Retinal pigment epithelial cell (primary cell): Measurements from ENCODE around the gene USP54.

ENCODE experiments used
- DNase-seq: peaks from one replicate; pipeline ENCODE4 v3.0.0-alpha.2; 2010; ENCODE audit warnings: low read depth
- H3K4me3 ChIP-seq: 2 replicates; pipeline ENCODE4 v1.5.1; 2011; ENCODE audit warnings: mild to moderate bottlenecking, low read length, control low read depth, moderate library complexity
- TF ChIP-seq, protein P1 (sequence below): conservative IDR thresholded peaks from 2 replicates; pipeline ENCODE4 v1.5.1; 2011; ENCODE audit warnings: low read depth, low read length, control low read depth, inconsistent platforms

The USP54 gene

DNA sequence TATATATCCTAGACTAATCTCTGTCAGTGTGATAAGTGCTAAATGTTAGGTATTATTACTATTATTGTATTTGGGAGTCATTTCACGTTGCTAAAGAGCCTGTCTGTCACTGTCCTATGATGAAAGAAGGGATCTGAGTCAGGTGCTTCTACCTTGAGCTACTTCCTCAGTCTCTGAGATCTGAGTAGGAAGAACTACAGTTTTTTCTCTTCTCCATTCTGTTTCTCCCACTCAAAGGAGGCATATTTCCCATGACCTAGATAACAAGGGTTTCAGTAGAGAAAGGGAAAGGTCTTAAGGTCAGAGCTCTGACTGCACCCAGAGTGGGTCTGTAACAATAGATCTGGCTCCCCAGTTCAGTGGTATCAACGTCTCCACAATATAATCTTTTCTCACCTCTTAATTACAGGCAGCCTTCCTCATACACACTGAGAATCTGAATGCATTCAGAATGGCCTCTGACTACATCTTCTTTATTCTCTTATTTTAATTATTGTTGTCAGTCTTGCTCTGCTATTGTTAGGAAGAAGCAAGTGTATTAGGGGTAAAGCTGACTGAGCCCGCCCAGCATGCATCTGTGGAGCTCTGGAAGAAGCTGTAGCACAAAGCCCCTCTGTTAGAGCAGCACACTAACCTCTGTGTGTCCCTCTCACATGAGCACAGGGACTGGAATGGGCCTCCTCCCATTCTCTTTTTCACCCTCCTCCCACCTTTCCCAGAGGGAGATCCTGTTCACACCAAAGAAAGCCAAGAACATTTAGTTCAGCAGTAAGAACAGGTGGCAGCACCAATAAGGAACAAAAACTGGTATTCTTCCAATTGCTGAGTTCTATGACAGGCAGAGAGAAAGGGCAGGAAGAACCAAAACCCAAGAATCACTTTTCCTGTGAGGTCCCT lies 38.1 kb downstream of the USP54 start:
- TF ChIP-seq, protein P1, sequence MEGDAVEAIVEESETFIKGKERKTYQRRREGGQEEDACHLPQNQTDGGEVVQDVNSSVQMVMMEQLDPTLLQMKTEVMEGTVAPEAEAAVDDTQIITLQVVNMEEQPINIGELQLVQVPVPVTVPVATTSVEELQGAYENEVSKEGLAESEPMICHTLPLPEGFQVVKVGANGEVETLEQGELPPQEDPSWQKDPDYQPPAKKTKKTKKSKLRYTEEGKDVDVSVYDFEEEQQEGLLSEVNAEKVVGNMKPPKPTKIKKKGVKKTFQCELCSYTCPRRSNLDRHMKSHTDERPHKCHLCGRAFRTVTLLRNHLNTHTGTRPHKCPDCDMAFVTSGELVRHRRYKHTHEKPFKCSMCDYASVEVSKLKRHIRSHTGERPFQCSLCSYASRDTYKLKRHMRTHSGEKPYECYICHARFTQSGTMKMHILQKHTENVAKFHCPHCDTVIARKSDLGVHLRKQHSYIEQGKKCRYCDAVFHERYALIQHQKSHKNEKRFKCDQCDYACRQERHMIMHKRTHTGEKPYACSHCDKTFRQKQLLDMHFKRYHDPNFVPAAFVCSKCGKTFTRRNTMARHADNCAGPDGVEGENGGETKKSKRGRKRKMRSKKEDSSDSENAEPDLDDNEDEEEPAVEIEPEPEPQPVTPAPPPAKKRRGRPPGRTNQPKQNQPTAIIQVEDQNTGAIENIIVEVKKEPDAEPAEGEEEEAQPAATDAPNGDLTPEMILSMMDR = no peak
- no peak for DNase-seq
- H3K4me3 ChIP-seq = no peak overlapping the region

DNA sequence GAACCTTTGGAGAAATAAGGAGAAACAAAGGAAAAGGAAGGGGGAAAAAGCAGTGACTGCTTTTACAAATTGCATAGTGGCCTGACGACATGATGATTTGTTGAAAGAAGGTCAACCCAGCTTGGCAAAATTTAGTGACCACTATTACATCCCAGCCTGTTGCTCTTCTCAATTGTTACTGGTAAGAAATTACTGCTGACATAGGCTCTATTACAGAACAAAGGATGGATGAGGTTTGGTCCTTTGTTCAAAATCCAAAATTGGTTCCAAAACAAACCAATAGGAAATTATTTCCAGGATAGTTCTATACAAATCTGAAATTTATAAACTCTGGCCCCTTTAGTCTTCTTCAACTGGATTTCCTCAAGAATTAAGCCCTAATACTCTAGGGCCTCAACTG lies 39.6 kb downstream of the USP54 start:
- H3K4me3 ChIP-seq = no peak overlapping the region
- TF ChIP-seq, protein P1 = no peak
- no peak for DNase-seq

DNA sequence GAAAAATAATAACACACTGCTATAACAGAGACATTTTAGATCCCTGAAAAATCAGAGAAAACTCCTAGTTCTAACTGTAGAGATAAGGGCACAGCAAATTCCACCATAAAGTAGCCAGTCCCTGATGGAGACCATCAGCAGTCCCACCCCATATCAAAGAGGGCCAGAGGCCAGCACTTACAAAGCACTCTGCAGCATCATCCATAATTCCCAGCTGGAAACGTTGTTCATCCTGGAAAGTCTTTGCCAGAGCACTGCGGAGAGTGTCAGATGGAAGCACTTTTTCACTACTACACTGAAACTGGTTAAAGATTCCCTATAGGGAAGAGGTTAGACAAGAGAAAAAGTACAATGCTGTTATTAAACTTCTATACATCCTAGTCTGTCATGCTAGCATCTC lies 45.8 kb downstream of the USP54 start:
- H3K4me3 ChIP-seq = no peak overlapping the region
- TF ChIP-seq, protein P1 = no peak
- no peak for DNase-seq

DNA sequence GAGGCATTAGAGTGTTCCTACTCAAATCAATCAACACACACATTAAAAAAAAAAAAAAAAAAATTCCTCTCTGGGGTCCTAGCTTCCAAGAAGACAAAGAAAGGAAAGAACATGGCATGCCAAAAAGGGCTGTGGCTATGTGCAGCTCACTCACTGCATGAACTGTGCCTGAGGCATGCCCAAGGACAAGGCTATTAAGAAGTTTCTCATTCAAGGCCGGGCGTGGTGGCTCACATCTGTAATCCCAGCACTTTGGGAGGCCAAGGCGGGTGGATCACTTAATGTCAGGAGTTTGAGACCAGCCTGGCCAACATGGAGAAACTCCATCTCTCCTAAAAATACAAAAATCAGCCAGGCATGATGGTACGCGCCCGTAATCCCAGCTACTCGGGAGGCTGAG lies 53.4 kb downstream of the USP54 start:
- no peak for DNase-seq
- TF ChIP-seq, protein P1 = no peak
- H3K4me3 ChIP-seq = no peak overlapping the region

DNA sequence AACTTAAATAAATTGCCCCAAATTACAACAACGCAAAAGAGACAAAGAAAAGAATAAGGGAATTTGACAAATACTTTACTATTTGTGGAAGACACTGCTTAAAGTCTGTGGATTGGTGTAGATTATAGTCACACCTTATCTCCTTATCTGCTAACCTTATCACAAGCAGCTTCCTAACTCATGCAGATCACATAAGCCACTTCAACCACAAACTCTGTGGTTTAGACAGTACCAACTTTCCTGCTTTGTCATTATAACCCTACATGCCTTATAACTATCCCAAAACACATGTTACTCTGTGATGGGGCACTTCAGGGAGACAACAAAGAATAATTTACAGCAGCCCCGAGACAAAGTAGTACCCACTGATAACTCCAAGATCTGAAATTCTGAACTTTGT lies 53.9 kb downstream of the USP54 start:
- TF ChIP-seq, protein P1 = no peak
- DNase-seq = no peak
- H3K4me3 ChIP-seq = no peak overlapping the region

DNA sequence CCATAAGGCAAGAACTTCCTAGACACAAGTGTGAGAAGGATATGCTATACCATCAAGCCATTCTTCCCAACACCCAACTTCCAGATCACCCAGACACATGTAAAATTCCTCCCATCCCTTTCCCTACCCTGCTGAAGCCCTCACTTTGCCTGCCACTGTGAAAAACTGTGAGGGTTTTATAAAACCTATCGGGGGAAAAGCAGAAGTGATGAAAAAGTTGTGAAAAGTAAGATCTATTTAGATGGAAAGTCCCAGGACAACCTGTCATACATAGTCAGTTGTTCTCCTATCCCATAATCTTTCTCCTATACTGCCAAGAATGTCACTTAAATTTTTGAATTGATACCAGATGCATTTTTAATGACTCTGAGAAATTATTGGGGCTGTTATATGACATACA lies 56.3 kb downstream of the USP54 start:
- DNase-seq = no peak
- TF ChIP-seq, protein P1 = no peak

More for the DNA sequence above, 56.3 kb downstream of the USP54 start:
- H3K4me3 ChIP-seq = no peak overlapping the region
